Kidney capillary endothelial cell (primary cell): ENCODE measurements around the gene ERC2.

Experiments
- DNase-seq: peaks from one replicate; pipeline ENCODE4 v3.0.0-alpha.2; 2018; ENCODE audit warnings: low spot score

The ERC2 gene

GRCh38 chr3:55790596-55791350 lies 677.5 kb downstream of the ERC2 start:
- DNase-seq, result no peak

- DNase-seq, result no peak
Observed at GRCh38 chr3:55789516-55789915, 678.8 kb downstream of the ERC2 start.

- no peak for DNase-seq
Observed at GRCh38 chr3:55782807-55783206, 685.5 kb downstream of the ERC2 start.

- DNase-seq, result no peak
Observed at GRCh38 chr3:55782351-55782750, 685.9 kb downstream of the ERC2 start.

GRCh38 chr3:55780913-55781312 lies 687.4 kb downstream of the ERC2 start:
- DNase-seq, result no peak

- no peak for DNase-seq
Observed at GRCh38 chr3:55779543-55779942, 688.7 kb downstream of the ERC2 start.

GRCh38 chr3:55775366-55776154 lies 692.7 kb downstream of the ERC2 start:
- no peak for DNase-seq

- DNase-seq, result no peak
Observed at GRCh38 chr3:55774856-55775255, 693.4 kb downstream of the ERC2 start.

GRCh38 chr3:55771503-55771902 lies 696.8 kb downstream of the ERC2 start:
- no peak for DNase-seq

- DNase-seq, result no peak
Observed at GRCh38 chr3:55770077-55770476, 698.2 kb downstream of the ERC2 start.

- DNase-seq, result no peak
Observed at GRCh38 chr3:55766753-55767152, 701.5 kb downstream of the ERC2 start.

GRCh38 chr3:55765906-55766701 lies 702.2 kb downstream of the ERC2 start:
- DNase-seq, result no peak

GRCh38 chr3:55765398-55765797 lies 702.9 kb downstream of the ERC2 start:
- no peak for DNase-seq

GRCh38 chr3:55756976-55757375 lies 711.3 kb downstream of the ERC2 start:
- DNase-seq, result no peak

- DNase-seq, result no peak
Observed at GRCh38 chr3:55755516-55756205, 712.6 kb downstream of the ERC2 start.

GRCh38 chr3:55752911-55753310 lies 715.4 kb downstream of the ERC2 start:
- no peak for DNase-seq

GRCh38 chr3:55751730-55752129 lies 716.5 kb downstream of the ERC2 start:
- no peak for DNase-seq

- DNase-seq, result no peak
Observed at GRCh38 chr3:55750525-55750924, 717.7 kb downstream of the ERC2 start.

GRCh38 chr3:55749036-55749435 lies 719.2 kb downstream of the ERC2 start:
- no peak for DNase-seq

- peak; percentile 10 for DNase-seq
Observed at GRCh38 chr3:55746808-55747413, 721.4 kb downstream of the ERC2 start.

- DNase-seq, result no peak
Observed at GRCh38 chr3:55742832-55743136, 725.5 kb downstream of the ERC2 start.
